ENCODE measurements around the gene LY6G6D.

The LY6G6D gene

DNA sequence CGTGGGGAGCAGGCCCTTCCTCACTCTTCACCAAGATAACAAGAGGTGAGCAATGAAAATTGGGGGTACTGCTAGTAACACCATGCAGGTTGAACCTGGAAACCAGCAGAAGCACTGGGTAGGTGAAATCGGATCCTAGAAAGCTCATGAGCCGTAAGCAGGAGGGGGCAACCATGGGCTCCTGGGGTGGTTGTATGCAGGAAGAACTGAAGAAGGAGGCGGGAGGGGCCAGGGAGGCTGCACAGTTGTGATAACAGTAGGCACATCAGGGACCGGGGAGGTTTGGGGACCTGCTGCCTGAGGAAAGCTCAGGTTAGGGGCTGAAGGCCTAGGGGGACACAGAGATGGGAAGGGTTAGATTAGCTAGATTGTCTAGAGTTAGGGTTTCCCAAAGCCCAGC, 28.7 kb upstream of the LY6G6D start:
- Histone ChIP-seq H2BK5ac (ENCODE audit: low read length) (no peak overlapping the region), H3K27me3 (ENCODE audit: insufficient read depth, low read length, poor library complexity) (no peaks in the 10 kb centered on the region), H3K9ac (ENCODE audit: low read length) (no peak overlapping the region), H3K79me1 (ENCODE audit: low read length) (no peaks in the 10 kb centered on the region), H3K23ac (ENCODE audit: low read length) (no peak overlapping the region), H3K56ac (ENCODE audit: low read length) (no peak overlapping the region), H4K5ac (ENCODE audit: low read length) (no peak overlapping the region), H3K4me3 (ENCODE audit: low read length) (no peak overlapping the region), H3K36me3 (ENCODE audit: control insufficient read depth, insufficient read depth, low read length) (peaks cover 20% of the 10 kb centered on the region), H3K4me2 (ENCODE audit: low read length) (no peak overlapping the region), H3K4me1 (ENCODE audit: control insufficient read depth, low read depth, low read length) (peaks cover 8% of the 10 kb centered on the region), H3K4ac (ENCODE audit: low read depth, low read length) (no peak overlapping the region), H2BK120ac (ENCODE audit: low read depth, low read length) (no peak overlapping the region), H3K27ac (ENCODE audit: low read depth, low read length) (no peak overlapping the region), H3K18ac (ENCODE audit: low read length) (no peak overlapping the region), H2BK15ac (replicated peaks; ENCODE audit: low read depth) (no peak overlapping the region), H2AK5ac (ENCODE audit: low read length) (no peak overlapping the region), H4K8ac (ENCODE audit: low read depth, low read length) (no peak overlapping the region), H3K79me2 (ENCODE audit: control insufficient read depth, insufficient read depth, low read length) (no peaks in the 10 kb centered on the region)
- DNase-seq = no peak
- no CpG with 5 or more reads among the region's 5 CpGs for WGBS (ENCODE audit: extremely low coverage, insufficient coverage, low lambda C conversion rate)

DNA sequence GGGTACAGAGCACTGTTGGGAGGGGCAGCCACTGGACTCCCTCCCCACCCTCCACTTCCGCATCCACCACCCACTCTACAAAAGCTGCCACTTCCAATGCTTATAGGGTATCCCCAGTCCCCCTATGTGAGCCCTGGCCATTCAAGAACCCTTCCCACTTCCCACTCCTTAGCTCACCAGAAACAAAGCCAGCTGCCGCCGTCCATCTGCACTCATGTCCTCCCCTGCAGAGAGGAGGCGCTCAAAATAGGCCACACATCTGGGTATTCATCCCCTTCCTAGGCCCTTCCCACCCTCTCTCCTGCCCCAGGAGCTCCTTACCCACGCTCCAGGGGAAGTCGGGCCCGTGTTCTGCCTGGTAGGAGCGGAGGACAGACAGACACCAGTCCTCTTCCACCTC, 27.8 kb upstream of the LY6G6D start:
- Histone ChIP-seq H2AK5ac (ENCODE audit: low read length) (no peak overlapping the region), H3K27ac (ENCODE audit: low read depth, low read length) (no peak overlapping the region), H3K79me1 (ENCODE audit: low read length) (no peaks in the 10 kb centered on the region), H3K4me2 (ENCODE audit: low read length) (no peak overlapping the region), H4K5ac (ENCODE audit: low read length) (no peak overlapping the region), H3K18ac (ENCODE audit: low read length) (no peak overlapping the region), H3K4ac (ENCODE audit: low read depth, low read length) (no peak overlapping the region), H3K36me3 (ENCODE audit: control insufficient read depth, insufficient read depth, low read length) (peaks cover 20% of the 10 kb centered on the region), H3K27me3 (ENCODE audit: insufficient read depth, low read length, poor library complexity) (no peaks in the 10 kb centered on the region), H2BK120ac (ENCODE audit: low read depth, low read length) (no peak overlapping the region), H3K23ac (ENCODE audit: low read length) (no peak overlapping the region), H3K9ac (ENCODE audit: low read length) (no peak overlapping the region), H3K4me1 (ENCODE audit: control insufficient read depth, low read depth, low read length) (peaks cover 8% of the 10 kb centered on the region), H3K4me3 (ENCODE audit: low read length) (no peak overlapping the region), H2BK5ac (ENCODE audit: low read length) (no peak overlapping the region), H3K79me2 (ENCODE audit: control insufficient read depth, insufficient read depth, low read length) (no peaks in the 10 kb centered on the region), H3K56ac (ENCODE audit: low read length) (no peak overlapping the region), H4K8ac (ENCODE audit: low read depth, low read length) (no peak overlapping the region), H2BK15ac (replicated peaks; ENCODE audit: low read depth) (no peak overlapping the region)
- no CpG with 5 or more reads among the region's 8 CpGs for WGBS (ENCODE audit: extremely low coverage, insufficient coverage, low lambda C conversion rate)
- no peak for DNase-seq

DNA sequence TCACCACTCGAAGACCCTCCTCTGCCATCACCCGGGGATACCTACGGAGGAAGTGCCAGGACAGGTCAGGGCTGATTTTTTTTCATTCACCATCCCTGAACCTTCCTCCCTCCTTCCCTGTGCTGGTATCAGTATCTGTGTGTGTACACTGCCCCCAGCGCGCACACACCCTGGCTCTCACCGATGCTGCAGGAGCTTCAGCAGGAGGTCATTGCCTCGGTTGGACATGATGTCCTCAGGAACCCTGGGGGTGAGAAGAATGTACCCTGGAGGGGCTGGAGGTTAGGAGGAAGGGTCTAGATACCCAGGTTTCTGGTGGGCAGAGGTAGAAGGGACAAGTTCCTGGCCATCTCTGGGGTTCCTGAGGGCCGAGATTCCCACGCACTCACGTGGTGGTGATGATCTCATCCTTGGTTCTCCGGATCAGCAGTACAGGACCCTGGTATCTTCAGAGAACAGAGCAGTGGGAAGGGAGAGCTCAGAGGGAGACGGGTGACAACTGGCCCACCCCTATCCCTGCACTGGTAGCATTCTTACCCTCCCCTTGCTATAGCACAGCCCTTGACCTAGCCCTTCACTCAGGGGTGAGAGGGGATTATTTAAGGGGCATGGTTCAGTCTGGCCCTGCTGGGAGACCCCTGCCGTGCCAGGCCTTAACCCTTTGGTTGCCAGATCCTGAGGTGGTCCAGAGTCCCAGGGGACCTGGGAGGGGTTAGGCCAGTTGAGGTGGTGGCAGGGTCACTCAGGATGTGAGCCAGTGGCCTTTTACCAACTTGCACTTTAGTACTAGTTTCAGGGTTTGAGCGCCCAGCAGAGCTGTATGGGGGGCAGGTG, 27.1 kb upstream of the LY6G6D start:
- Histone ChIP-seq H3K27ac (ENCODE audit: low read depth, low read length) (no peak overlapping the region), H3K27me3 (ENCODE audit: insufficient read depth, low read length, poor library complexity) (no peaks in the 10 kb centered on the region), H3K18ac (ENCODE audit: low read length) (no peak overlapping the region), H3K56ac (ENCODE audit: low read length) (peak overlapping the region; percentile 42), H3K4me1 (ENCODE audit: control insufficient read depth, low read depth, low read length) (peaks cover 8% of the 10 kb centered on the region), H2BK5ac (ENCODE audit: low read length) (no peak overlapping the region), H3K79me1 (ENCODE audit: low read length) (no peaks in the 10 kb centered on the region), H3K4me2 (ENCODE audit: low read length) (no peak overlapping the region), H3K9ac (ENCODE audit: low read length) (no peak overlapping the region), H4K8ac (ENCODE audit: low read depth, low read length) (no peak overlapping the region), H3K4ac (ENCODE audit: low read depth, low read length) (no peak overlapping the region), H2BK120ac (ENCODE audit: low read depth, low read length) (no peak overlapping the region), H3K23ac (ENCODE audit: low read length) (no peak overlapping the region), H3K79me2 (ENCODE audit: control insufficient read depth, insufficient read depth, low read length) (no peaks in the 10 kb centered on the region), H4K5ac (ENCODE audit: low read length) (no peak overlapping the region), H2BK15ac (replicated peaks; ENCODE audit: low read depth) (no peak overlapping the region), H3K36me3 (ENCODE audit: control insufficient read depth, insufficient read depth, low read length) (peaks cover 23% of the 10 kb centered on the region), H2AK5ac (ENCODE audit: low read length) (no peak overlapping the region), H3K4me3 (ENCODE audit: low read length) (no peak overlapping the region)
- no peak for DNase-seq
- WGBS (ENCODE audit: extremely low coverage, insufficient coverage, low lambda C conversion rate) = no CpG with 5 or more reads among the region's 14 CpGs

DNA sequence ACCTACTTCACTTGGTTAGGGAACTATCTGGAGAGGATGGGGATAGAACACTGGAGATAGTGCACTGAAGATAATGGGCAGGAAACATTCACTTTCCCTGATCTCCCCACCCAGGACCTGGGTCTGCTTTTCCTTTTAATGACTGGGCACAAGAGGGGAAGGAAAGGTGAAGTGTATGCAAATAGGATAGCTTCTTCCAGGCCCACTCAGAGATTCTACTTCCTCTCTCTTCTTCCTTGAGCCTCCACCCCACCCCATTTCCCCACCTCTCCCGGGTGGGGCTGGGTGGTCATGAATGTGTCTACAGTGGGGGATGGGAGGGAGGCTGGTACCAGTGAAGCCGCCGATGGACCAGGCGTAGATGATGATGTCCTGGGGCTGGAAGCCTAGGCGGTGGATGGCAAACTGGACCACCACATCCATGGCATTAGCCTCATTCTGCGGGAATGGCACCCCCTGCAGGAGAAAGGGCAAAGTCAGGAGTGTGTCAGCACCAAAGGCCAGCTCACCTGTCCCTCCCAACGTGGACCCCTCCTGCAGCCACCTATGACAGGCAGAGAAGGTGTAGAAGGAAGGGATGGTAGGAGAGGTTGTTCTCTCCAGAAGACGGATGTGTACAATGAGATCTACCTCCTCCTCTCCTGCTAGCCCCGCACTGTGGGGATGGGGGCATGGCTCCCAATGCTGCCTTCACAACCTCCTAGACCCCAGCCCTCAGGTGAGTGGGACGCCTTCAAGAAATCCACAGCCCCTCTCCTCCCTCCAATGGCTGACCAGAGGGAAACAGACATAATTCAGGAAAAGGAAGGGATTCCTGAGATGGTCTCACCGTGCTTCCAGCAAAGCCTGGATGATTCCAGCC, 25.7 kb upstream of the LY6G6D start:
- Histone ChIP-seq H3K36me3 (ENCODE audit: control insufficient read depth, insufficient read depth, low read length) (peaks cover 26% of the 10 kb centered on the region), H3K27ac (ENCODE audit: low read depth, low read length) (no peak overlapping the region), H3K4ac (ENCODE audit: low read depth, low read length) (no peak overlapping the region), H3K23ac (ENCODE audit: low read length) (no peak overlapping the region), H3K4me2 (ENCODE audit: low read length) (no peak overlapping the region), H3K56ac (ENCODE audit: low read length) (no peak overlapping the region), H2BK5ac (ENCODE audit: low read length) (no peak overlapping the region), H3K79me1 (ENCODE audit: low read length) (no peaks in the 10 kb centered on the region), H4K5ac (ENCODE audit: low read length) (no peak overlapping the region), H2BK120ac (ENCODE audit: low read depth, low read length) (no peak overlapping the region), H2AK5ac (ENCODE audit: low read length) (no peak overlapping the region), H3K18ac (ENCODE audit: low read length) (no peak overlapping the region), H3K4me3 (ENCODE audit: low read length) (no peak overlapping the region), H4K8ac (ENCODE audit: low read depth, low read length) (no peak overlapping the region), H3K27me3 (ENCODE audit: insufficient read depth, low read length, poor library complexity) (no peaks in the 10 kb centered on the region), H3K9ac (ENCODE audit: low read length) (no peak overlapping the region), H3K79me2 (ENCODE audit: control insufficient read depth, insufficient read depth, low read length) (no peaks in the 10 kb centered on the region), H3K4me1 (ENCODE audit: control insufficient read depth, low read depth, low read length) (peaks cover 8% of the 10 kb centered on the region), H2BK15ac (replicated peaks; ENCODE audit: low read depth) (no peak overlapping the region)
- peak; percentile 41 for DNase-seq
- no CpG with 5 or more reads among the region's 11 CpGs for WGBS (ENCODE audit: extremely low coverage, insufficient coverage, low lambda C conversion rate)

DNA sequence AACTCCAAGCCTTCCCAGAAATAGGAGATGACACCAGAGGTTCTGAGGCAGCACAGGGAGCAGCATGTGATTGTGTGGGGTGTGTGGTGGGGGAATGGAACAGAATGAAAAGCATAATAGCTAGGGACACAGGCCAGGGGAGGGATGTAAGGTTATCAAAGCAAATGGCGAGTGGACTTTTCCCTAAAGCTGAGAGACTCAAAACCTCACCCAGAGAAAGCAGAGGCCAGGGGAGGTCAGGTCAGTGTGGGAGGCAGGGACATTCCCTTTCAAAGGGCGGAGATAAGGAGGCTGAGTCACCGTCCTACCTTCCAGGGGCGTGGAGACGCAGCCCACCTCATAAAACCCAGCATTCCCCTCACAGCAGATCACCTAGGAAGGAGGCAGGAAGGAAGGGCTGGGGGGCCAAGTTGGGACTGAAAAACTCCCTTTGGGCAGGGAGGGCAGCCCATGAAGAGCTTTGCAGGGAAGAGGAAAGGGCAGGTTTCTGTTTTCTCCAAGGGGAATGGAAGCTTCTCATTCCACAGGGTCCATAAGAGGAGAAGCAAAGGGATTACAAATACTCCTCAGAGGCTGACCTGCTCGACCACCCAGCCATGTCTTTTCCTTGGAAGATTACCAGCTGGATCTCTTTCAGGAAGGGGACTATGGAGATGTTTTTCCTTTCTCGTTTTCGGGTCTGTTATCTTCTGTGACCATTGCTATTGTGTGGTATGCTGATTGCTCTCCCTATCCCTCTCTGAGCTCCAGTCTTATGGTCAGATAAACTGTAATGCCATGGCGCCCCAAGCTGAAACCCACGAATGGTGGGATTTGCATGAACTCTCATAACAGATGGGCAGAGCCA, 24.7 kb upstream of the LY6G6D start:
- peaks cover 29% of the 10 kb centered on the region for H3K36me3 ChIP-seq (ENCODE audit: control insufficient read depth, insufficient read depth, low read length)
- H2BK120ac ChIP-seq (ENCODE audit: low read depth, low read length) = no peak overlapping the region
- WGBS (ENCODE audit: extremely low coverage, insufficient coverage, low lambda C conversion rate) = no CpG with 5 or more reads among the region's 10 CpGs
- H2BK5ac ChIP-seq (ENCODE audit: low read length) = no peak overlapping the region
- H3K27ac ChIP-seq (ENCODE audit: low read depth, low read length) = peak overlapping the region; percentile 68
- no peak overlapping the region for H4K8ac ChIP-seq (ENCODE audit: low read depth, low read length)
- no peak overlapping the region for H2AK5ac ChIP-seq (ENCODE audit: low read length)
- no peak overlapping the region for H3K4me2 ChIP-seq (ENCODE audit: low read length)
- H3K79me2 ChIP-seq (ENCODE audit: control insufficient read depth, insufficient read depth, low read length) = no peaks in the 10 kb centered on the region
- DNase-seq = peak; percentile 78
- H3K4me1 ChIP-seq (ENCODE audit: control insufficient read depth, low read depth, low read length) = peaks cover 8% of the 10 kb centered on the region
- H3K79me1 ChIP-seq (ENCODE audit: low read length) = no peaks in the 10 kb centered on the region
- peak overlapping the region; percentile 66 for H3K23ac ChIP-seq (ENCODE audit: low read length)
- H2BK15ac ChIP-seq (replicated peaks; ENCODE audit: low read depth) = no peak overlapping the region
- no peak overlapping the region for H3K4ac ChIP-seq (ENCODE audit: low read depth, low read length)
- no peak overlapping the region for H4K5ac ChIP-seq (ENCODE audit: low read length)
- peak overlapping the region; percentile 79 for H3K56ac ChIP-seq (ENCODE audit: low read length)
- peak overlapping the region; percentile 44 for H3K9ac ChIP-seq (ENCODE audit: low read length)
- H3K27me3 ChIP-seq (ENCODE audit: insufficient read depth, low read length, poor library complexity) = no peaks in the 10 kb centered on the region
- no peak overlapping the region for H3K4me3 ChIP-seq (ENCODE audit: low read length)
- no peak overlapping the region for H3K18ac ChIP-seq (ENCODE audit: low read length)

Measured in mesendoderm (in vitro differentiated cells).